HG03442 (cell line): ENCODE data around the gene GLIPR2.
A peak's percentile ranks its signal among the peaks of the same experiment; 100 is the strongest.
"Not testable (repeated sequence)": the region's sequence is repeated elsewhere in the genome, so short reads cannot be mapped to it uniquely, and the experiment has no call there.

Experiments
- ATAC-seq: cut with Tn5 transposase; IDR thresholded peaks from one replicate; pipeline ENCODE4 v1.9.1; 2021; ENCODE audit warnings: mild to moderate bottlenecking, moderate library complexity; ENCODE audit not compliant: unreplicated experiment

GLIPR2 gene

DNA sequence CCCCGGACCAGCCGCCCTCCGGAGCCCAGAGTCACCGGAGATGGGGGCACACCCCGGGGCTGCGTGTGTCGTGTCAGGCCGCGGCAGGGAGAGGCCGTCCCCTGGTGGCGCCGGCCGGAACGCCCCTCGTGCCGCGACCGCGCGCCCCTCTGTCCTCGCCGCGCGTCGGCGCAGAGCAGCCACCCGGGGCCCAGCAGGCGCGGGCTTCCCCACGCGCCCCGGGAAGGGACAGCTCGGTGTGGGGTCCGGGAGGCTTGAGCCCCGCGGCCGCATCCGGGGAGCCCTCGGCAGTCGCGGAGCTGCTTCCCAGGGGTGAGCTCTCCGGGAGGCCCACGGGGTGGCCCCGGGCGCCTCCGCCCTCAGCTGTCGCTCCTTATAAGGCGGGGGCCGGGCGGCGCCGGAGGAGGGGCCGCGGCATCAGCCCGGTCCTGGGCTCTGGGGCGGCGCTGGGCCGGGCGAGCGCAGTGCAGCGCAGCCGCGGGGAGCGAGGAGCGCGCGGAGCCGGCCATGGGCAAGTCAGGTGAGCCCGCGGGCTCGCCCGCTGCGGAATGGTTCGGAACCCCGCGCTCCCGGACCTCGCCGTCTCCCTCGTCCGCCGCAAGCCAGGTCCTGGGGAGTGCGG, at the start of gene GLIPR2:
Gene GLIPR2, plus strand, starts transcription at position 462 of the 622 bp plus-strand sequence. Its CDS starts 46 bp downstream, at position 508.
- peak; percentile 90 for ATAC-seq

GRCh38 chr9:36087054-36087453, 49.5 kb upstream of the GLIPR2 start:
- ATAC-seq: not testable (repeated sequence)

GRCh38 chr9:36088020-36088419, 48.5 kb upstream of the GLIPR2 start:
- ATAC-seq: no peak

- ATAC-seq: no peak
Measured at GRCh38 chr9:36091026-36091953, 45.2 kb upstream of the GLIPR2 start.

GRCh38 chr9:36092014-36092413, 44.5 kb upstream of the GLIPR2 start:
- ATAC-seq: no peak

GRCh38 chr9:36092509-36093215, 43.9 kb upstream of the GLIPR2 start:
- ATAC-seq: peak; percentile 76

DNA sequence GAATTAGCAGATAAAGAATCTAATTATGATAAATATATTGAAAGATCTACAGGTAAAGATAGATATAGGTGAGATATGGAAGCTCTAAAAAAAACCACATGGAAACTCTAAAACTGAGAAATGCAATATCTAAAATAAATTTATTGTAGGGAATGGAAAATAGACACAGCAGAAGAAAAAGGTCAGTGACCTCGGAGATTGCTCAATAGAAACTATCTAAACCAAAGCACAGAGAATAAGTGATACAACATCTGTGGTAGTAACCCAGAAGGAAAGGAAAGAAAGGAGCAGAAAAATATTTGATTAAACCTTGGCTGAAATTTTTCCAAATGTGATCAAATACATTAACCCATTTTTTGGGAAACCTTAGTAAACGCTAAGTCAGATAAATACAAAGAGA, 43.1 kb upstream of the GLIPR2 start:
- no peak for ATAC-seq

- no peak for ATAC-seq
Measured at GRCh38 chr9:36099718-36100117, 36.8 kb upstream of the GLIPR2 start.

DNA sequence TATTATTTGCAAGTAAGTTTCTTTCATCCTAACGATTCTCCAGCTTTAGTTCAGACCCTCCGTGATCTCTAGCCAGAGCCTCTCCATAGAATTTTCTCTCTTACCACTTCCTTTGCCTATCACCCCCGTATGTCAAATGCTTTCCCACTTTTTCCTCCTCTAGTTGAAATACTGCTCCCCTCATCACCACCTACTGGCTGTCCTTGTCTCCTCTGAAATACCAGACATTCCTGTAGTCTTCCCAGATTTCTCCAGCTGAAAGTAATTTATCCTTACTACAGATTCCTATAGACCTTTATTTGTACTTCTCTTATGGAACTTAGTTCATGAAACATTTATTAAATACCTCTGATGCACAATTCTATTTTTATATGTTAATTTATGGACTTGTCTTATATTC, 36.0 kb upstream of the GLIPR2 start:
- ATAC-seq: no peak

DNA sequence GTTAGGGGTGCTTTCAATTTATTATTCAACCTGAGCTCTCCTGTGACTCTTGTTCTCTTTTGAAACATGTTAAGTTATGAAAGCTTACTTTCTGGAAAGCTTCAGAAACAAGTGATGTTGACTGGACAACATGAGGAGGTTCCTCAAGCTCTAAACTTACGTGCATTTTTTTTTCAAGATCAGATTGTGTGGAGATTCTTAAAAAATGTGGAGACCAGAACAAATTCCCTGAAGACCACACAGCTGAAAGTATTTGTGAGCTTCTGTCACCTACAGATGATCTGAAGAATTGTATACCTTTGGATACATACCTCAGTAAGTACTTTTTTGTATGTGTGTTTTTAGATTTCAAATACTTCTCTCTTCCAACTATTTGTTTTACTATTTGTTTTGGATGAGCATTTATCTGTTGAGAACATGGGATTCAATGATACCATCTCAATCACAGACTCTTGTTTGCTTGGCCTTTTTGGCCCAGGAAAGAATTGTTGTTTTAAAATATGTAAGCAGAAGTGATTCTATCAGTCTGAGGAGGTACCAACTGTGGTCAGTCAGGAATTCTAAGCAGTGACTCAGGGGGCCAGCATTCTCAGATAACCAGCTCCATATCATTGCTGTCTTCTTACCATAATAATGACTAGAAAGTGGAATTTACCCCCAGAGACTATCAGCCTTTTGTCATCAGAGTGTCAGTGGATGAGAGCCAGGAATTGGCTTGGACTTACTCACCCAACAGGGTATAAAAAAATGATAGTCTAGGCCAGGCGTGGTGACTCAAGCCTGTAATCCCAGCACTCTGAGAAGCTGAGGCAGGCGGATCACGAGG, 34.4 kb upstream of the GLIPR2 start:
- ATAC-seq: no peak

DNA sequence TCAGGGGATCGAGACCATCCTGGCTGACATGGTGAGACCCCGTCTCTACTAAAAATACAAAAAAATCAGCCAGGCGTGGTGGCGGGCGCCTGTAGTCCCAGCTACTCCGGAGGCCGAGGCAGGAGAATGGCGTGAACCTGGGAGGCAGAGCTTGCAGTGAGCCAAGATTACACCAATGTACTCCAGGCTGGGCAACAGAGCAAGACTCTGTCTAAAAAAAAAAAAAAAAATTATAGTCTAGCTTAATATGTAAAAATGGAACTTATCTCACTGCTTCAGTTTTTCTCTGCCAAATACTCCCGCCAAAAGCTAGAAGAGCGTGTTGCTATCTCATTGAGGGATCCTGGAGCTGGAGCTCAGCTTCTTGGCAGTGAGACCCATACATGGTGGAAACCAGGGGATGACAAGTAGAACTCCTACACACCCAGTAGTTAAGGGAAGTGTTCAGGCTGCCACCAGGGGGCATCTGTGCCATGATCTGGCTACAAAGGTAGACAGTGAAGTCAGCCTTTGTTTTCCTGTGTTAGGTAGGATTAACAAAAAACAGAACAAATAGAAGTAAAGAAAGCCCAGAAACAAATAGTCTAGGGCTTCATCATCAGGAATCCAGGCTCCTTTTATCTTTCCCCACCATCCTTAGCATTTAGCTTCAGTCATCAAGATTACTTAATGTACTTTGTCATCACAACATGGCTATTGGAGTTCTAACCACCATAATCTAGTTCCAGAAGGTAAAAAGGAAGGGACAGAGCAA, 33.6 kb upstream of the GLIPR2 start:
- peak; percentile 52 for ATAC-seq

- ATAC-seq: no peak
Measured at GRCh38 chr9:36109071-36109470, 27.5 kb upstream of the GLIPR2 start.

DNA sequence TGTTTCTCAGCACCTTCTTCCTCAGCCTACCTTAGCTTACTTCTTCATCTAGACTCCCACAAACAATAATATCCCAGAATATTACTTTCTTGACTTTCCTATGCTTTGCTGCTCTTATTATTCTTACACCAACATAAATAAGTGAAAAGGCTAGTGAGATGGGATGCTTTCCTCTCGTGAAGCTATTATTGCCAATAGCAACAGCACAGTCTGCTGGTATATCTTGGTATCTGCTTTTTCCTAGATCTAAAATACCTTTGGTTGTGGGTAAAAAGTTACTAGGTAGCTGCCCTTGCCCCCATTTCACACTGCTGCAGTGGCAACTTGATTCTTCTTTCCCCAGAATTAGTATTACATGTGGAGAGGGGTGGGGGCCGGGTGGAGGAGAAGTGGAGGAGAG, 26.1 kb upstream of the GLIPR2 start:
- no peak for ATAC-seq

GRCh38 chr9:36112516-36112915, 24.0 kb upstream of the GLIPR2 start:
- ATAC-seq: no peak

DNA sequence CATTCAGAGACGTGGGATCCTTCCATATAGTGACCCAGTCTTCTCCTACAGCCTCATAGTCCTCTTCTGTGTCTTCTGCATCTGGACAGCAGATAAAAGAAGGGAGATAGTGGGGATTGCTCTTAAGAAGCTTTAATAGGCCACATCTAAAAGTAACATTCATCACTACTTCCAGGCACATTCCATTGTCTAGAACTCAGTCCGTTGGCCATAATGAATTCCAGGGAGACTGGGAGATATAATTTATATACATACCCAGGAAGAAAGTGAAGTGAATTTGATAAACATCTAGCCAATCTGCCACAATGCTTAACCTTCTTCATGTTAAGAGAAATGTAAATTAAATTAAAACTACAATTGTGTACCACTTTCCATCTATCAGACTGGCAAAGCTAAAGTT, 22.5 kb upstream of the GLIPR2 start:
- no peak for ATAC-seq

GRCh38 chr9:36116593-36116992, 19.9 kb upstream of the GLIPR2 start:
- ATAC-seq: no peak

- ATAC-seq: no peak
Measured at GRCh38 chr9:36118201-36118600, 18.3 kb upstream of the GLIPR2 start.

DNA sequence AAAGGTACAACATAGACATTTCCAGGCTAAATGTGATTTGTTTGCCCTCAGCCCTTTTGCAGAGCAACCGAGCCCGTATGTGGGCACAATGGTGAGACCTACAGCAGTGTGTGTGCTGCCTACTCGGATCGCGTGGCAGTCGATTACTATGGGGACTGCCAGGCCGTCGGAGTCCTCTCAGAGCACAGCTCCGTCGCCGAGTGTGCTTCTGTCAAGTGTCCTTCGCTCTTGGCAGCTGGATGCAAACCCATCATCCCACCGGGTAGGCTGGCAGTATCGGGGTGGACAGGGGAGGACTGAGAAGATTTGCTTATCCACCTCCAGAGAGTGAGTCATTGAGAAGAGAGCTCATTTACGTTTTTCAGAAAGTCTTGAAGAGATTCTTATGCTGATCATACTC, 17.8 kb upstream of the GLIPR2 start:
- ATAC-seq: no peak

DNA sequence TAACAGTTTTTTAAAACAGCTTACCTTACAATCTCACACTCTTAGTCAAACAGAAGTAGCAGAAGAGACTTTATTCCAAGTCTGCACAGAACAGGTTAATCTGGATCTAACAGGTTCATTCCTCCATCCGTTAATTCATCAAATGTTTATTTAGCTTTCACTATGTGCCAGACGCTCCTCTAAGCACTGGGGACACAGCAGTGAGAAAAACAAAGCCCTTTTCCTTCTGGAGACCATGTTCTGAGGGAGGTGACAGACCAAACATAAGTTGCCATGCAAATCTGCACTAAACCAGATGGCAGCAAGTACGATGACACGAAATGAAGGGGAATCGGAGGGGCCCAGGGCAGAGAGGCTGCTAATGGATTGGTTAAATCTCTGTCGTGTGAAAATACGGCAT, 17.1 kb upstream of the GLIPR2 start:
- no peak for ATAC-seq

DNA sequence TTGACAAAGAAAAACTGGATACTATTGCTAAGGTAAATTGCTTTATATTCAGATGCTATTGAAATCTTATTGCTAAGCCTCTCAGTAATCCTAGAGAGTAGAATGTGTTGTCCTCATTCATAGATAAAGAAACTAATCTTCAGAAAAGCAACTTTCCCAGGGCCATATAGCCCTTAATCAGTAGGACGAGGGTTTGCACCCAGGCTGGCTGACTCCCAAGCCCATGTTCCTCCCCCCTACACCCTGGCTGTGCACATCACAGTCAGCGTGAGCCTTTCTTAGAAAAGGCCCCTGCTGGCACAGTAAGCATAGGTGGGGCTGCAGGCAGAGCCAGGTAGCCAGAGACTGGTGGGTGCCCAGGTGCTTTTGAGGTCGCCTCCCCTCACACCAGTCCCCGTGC, 15.8 kb upstream of the GLIPR2 start:
- no peak for ATAC-seq
